GM21360 (cell line): ENCODE results near the gene KLRK1.
"Not testable (repeated sequence)": the region's sequence is repeated elsewhere in the genome, so short reads cannot be mapped to it uniquely, and the experiment has no call there.

Experiments used
- ATAC-seq: cut with Tn5 transposase; IDR thresholded peaks from one replicate; pipeline ENCODE4 v1.9.1; 2021; ENCODE audit warnings: mild to moderate bottlenecking, moderate library complexity; ENCODE audit not compliant: unreplicated experiment

KLRK1 gene

DNA sequence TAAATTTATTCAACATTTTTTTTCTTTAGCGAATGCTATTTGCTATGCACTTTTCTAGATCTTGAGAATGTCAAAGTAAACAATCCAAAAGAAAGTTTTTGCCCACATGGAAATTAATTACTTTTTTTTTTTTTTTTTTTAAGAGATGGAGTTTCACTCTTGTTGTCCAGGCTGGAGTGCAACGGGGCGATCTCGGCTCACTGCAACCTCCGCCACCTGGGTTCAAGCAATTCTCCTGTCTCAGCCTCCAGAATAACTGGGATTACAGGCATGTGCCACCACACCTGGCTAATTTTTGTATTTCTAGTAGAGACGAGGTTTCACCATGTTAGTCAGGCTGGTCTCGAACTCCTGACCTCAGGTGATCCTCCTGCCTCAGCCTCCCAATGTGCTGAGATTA, 1.1 kb upstream of the KLRK1 start:
- ATAC-seq: not testable (repeated sequence)

DNA sequence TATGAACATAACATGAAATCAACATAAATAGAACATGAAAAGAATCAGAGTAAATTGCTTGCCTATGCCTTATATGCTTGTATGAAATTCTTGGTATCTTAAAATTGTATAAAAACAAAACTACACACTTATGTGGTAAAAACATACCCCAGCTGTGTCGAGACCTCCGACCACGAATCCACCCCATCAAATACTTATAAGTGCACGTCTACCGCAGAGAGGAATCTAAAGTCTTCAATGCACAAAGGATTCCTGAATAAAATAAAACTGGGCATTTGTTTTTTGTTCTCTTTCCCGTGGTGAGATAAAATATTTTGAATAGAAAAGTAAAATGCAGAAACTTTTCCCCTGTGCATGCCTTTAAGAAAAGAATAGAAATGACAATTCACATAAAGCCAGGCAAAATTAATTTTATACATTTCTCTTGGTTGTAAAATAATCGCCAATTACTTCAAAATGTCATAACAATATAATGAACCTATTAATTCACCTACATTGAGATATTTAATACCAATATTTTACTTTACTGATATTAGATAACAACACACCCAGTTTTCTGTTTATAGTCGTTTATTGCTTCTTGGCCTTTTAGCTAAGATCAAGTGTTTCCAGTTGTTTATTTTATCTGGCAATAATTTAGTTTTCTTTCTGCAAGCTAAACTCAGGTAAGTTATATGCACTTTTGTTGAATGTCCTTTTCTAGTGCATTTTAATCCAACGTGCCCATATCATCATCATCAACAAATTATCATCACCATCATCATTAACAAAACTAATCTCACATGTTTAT, 1.0 kb downstream of the KLRK1 start:
- no peak for ATAC-seq

DNA sequence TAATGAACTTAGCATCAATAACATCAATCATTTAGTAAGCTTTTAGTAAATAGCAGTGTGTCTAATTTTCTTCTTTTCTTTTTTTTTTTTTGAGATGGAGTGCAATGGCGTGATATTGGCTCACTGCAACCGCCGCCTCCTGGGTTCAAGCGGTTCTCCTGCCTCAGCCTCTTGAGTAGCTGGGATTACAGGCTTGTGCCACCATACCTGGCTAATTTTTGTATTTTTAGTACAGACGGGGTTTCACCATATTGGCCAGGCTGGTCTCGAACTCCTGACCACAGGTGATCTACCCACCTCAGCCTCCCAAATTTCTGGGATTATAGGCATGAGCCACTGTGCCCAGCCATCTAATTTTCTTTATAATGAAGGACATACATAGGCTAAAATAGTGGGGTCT, 2.3 kb downstream of the KLRK1 start:
- ATAC-seq: not testable (repeated sequence)

DNA sequence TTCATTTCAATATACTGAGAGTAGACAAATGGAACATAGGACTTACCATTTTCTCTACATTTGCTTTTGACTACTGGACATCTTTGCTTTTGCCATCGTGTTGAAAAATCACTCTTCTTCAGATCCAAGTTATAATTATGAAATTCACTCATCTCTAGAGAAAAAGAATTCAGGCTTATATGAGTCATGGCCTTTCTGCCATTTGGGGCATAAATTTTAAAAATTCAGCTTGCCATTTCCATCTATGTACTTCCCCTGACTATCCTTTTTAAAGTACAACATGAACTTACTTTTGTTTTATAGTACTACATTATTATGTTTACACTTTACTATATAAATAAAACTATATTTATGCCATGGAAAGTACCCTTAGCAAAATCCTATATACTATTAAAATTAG, 3.0 kb downstream of the KLRK1 start:
- no peak for ATAC-seq

DNA sequence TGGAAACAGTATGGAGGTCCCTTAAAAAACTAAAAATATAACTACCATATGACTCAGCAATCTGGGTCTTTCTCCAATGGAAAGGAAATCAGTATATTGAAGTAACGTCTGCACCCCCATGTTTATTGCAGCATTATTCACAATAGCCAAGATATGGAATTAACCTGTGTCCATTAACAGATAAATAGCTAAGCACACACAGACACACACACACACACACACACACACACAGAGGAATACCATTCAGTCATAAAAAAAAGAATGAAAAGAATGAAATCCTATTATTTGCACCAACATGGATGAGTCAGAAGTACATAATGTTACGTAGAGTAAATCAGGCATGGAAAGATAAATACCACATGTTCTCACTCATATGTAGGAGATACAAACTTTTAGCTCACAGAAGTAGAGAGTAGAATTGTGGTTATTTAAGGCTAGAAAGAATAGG, 4.7 kb downstream of the KLRK1 start:
- no peak for ATAC-seq

DNA sequence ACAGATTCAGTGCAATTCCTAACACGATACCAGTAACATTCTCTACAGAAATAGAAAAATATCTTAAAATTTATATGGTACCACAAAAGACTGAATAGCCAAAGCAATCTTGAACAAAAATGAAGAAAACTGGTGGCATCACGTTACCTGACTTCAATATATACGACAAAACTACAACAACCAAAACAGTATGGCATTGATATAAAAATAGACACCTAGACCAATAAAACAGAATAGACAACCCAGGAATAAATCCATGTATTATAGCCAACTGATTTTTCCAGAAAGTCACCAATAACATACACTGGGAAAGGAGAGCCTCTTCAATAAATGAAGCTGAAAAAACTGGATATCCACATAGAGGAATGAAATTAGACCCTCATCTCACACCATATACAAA, 5.7 kb downstream of the KLRK1 start:
- ATAC-seq: no peak

DNA sequence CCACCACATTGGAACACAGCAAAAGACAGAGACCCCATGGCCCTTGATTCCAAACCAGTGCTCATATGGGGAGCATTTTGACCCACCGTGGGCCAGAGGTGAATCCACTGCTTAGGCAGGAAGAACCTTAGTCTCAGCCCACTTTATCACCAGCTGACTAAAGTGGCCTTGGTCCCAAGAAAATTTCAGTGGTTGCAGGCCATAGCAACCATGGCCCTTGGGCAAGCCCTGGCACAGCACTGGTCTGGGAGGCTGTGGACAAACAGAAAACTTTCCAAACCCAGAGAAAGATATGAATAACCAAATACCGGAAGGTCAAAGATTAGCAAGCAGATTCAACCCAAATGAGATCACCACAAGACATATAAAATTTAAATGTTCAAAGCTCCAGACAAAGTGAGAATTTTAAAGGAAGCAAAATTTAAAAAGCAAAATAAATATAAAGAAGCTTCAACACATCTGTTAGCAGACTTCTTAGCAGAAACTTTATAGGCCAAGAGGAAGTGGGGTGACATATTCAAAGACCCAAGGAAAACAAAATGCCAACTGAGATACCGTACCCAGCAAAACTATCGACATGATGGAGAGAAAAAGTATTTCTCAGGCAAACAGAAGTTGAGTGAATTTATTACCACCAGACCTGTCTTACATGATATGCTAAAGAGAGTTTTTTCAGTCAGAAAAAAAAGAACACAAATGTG, 7.8 kb downstream of the KLRK1 start:
- no peak for ATAC-seq

DNA sequence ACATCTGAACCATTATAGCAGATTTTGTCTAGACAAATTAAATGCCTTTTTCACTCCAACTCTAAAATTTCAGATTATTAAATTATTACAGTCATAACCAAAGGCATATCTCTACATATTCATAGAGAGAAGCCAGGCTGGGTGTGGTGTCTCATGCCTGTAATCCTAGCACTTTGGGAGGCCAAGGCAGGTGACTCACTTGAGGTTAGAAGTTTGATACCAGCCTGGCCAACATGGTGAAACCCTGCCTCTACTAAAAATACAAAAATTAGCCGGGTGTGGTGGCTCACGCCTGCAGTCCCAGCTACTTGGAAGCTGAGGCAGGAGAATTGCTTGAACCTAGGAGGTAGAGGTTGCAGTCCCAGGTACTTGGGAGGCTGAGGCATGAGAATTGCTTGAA, 11.1 kb downstream of the KLRK1 start:
- not testable (repeated sequence) for ATAC-seq

DNA sequence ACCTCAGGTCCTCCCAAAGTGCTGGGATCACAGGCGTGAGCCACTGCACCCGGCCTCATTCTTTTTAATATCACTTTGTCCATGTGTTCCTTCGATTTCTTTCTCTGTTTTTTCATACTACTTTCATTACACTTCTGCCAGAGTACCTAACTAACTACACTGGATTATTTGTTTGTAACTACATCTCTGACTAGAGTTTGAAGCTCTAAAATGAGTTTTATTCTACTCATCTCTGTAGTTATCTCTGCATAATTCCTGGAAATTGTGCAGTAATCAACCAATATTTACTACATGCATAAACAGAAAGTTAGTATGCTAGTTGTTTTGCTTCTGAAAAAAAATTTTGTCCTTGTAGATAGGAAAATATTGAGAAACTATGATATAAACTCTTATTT, 15.2 kb downstream of the KLRK1 start:
- no peak for ATAC-seq

DNA sequence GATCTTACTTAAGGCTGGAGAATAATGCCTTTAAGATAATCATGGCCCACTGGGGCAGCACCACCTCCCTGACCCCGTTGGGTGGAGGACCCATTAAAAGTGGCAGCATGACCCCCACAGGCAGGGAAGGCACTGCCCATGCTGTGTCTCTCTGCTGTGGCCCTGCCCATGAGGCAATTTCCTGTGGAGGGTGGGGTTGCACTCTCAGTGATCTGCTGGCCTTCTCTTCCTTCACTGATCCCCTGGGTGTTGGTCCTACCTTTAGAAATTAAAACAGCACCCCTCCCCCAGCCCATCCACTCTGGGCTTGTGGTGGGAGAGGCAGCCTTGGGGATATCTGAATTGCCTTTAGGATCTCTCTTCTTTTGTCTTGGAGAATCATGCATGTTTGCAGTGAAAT, 17.3 kb downstream of the KLRK1 start:
- no peak for ATAC-seq

DNA sequence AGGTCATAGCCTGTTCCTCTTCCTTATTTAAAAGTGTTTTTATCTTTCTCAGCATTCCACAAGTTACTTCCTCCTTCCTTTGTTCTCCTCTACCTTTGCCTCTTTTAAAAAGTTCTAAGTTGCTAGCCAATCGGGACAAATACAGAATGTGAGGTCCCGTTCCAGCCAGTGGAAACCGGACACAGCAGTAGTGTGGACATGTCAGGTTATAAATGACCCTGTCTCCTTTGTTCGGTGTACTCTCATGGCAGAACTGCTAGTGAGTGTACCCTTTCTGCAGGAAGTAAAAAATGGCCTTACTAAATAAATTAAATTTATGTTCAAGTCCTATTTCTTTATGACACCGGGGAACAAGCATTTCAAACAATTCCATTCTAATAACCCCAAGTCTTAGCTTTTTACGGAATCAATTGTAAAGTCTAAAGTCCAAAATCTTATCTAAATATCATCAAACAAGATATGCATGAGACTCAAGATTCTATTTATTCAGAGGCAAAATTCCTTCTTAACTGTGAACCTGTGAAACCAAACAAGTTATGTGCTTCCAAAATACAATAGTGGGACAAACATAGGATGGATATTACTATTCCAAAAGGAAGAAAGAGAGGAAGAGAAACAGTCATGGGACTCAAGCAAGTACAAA, 17.8 kb downstream of the KLRK1 start:
- ATAC-seq: not testable (repeated sequence)

DNA sequence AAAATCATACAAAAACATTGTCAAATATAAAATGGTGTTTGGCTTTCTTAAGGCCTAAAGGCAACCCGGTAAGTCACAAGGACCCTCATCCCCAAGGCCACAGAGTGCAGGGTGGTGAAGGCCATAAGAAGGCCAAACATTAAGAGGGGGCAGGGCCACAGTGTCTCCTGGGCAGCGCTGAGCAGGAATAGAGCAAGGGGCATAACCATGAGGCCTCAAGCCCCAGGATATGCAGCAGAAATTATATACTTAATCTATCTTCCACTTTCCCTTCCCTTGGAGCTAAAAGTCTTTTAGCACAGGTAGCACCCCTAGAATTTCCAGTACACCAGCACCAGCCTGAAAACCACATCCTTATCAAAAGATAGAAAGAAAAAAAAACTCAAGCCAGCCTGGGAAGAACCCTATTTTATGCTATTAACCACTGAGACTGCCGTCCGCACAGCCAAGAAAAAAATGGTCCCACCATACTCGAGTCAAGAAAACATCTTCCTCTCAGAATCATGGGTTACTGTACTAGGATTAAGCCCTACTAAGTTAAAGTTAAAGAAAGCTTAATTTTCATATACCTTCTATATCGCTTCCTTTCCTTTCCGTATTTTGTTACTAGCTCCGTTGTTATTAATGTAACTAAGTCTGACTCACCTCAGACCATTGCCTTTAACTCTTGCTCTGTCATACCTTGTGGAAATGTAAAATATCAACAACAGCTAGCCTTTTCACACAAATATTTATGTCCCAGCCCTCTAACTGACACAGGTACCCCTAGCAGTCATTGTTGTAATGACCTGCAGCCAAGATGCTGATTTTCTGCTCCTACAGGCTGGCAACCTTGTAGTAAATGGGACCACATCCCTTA, 20.1 kb downstream of the KLRK1 start:
- ATAC-seq: no peak

DNA sequence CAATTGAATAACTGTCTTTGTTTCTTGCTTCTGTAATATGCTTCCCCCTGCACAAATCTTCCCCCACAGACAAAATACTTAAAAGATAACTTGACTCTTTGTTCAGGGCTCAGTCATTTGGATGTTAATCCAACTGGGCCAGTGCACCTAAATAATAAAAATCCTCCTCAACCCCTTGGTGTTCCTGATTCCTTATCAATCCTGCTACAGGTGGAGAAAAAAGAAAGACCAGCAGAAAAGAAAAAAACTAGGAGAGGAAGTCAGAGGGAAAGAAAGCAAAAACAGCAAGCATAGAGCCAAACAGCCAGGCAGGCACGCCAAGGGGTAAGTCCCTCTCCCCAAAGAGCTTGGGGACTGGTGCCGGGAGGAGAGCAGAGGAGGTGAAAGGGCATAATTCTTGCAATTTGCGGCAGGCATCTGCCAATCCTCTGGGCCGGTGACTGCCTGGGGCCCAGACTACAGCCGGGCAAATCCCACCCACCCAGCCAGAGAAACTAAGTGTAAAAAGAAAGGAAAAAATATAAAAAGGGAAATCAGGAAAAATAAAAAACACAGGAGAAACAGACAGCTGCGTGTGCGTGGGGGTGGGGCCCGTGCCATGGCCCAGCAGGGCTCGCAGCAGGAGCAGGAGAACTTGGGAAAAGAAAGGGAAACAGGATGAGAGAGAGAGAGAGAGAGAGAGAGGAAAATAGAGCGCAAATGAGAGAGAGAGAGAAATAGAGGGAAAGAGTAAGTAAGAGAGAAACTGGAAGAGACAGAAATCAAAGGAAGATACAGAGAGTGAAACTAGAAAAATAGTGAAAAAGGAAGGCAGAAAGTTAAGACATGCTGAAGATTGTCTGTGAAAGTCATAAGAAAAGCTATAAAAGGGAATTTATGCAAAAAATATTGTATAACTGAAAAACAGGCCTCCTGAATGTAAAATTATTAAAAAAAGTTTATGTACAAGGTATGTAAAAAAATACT, 21.4 kb downstream of the KLRK1 start:
- ATAC-seq: no peak

DNA sequence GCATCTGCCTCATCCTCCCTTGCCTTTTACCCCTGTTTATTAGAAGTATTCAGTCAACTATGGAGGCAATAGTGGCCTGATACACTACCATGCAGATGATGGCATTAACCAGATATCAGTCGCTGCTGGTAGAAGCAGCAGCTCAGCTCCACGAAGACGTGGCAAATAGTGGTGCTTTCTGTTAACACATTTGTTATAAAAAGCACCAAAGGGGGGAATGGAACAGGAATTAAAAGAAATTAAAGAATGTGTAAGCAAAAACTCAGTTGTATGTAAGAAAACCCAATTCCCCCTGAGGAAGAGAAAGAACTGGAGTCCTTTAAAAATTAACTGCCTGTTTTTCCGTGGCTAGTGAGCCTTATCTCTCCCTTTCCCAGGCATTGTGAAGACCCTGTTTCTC, 22.1 kb downstream of the KLRK1 start:
- not testable (repeated sequence) for ATAC-seq

DNA sequence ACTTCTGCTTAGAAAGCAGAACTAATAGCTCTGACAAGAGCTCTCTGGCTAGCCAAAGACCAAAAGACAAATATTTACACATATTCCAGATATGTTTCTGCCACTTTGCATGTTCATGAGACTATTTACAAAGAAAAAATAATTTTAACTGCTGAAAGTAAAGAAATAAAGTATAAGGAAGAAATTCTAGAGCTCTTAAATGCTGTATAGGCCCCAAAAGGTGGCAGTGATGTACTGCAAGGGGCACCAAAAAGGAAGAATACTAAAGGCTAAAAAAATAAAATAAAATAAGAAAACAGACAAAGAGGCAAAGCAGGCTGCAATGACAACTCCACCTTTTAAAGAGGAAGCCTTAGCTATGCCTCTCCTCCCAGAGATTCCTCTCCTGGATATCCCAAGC, 23.0 kb downstream of the KLRK1 start:
- ATAC-seq: no peak

DNA sequence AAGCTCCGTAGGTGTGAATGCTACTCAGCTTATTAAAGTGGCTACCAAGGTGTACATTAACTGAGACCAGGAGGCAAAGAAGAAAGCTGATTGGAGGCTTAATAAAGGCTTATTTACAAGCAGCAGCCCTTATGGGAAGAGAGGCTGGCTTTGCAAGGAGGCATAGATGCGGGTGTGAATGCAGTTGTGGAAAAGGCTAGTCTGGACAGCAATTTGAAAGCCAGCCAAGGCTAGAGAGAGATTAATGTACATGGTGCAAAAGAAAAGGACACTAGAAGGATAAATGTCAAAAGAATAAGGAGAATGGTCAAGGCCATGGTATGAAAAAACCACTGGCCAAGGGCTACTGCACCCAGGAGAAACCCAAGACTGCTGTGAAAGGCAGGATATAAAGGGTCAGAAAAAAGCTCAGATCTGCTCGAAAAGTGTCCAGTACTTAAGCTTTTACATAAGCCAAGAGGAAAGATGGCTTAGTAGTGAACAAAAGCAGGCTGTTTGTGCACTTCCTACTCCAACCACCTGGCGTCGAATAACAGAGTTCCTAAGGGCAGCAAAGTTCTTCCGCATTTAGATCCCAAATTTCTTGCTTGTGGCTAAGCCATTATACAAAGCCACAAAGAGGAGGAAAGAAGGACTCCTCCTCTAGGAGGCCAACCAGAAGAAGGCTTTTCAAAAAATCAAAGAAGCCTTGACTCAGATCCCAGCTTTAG, 24.0 kb downstream of the KLRK1 start:
- ATAC-seq: no peak

DNA sequence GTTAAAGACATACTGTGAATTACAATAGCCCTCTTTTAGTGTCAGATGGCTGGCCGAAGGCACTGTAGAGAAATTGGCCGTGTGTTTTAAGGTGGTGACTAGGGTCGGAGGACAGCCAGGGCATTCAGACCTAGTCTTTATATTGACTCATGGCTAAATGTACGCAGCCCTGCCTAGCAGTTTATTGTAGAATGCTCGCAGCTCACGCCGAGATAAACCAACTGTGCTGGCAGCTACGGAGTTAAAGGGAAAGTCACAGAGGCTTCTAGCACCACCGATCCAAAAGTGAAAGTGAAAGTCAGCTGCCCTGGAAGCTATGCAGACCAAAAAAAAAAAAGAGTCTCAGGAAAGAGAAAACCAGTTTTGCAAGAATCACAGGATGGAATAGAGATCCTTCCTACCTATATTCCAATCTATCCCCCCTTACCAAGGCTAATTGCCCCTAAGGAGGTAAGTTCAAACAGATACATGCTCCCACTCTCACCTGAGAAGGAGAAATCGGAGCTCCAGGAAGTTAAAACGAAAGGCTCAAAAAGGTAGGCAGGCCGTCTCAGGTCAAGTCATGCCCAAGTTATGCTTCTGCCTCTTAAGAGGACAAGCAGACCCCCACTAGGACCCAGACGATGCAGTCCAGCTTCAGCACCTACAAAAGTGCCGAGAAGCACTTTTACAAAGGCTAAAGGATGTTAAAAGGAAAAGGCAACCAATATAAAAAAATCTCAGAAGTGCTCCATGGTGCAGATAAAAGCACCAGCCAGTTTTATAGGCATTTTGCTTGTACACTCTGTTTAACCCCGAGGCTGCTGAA, 24.8 kb downstream of the KLRK1 start:
- ATAC-seq: peak; percentile 56
